HG02885 (cell line): Measurements from ENCODE around the gene RNF14.

ENCODE experiments used
- ATAC-seq: cut with Tn5 transposase; IDR thresholded peaks from one replicate; pipeline ENCODE4 v1.9.1; 2021; ENCODE audit warnings: mild to moderate bottlenecking; ENCODE audit not compliant: unreplicated experiment, poor library complexity

RNF14 gene

GRCh38 chr5:141969783-141970771, 1.2 kb downstream of the RNF14 start:
- peak; percentile 66 for ATAC-seq

GRCh38 chr5:141973871-141974595, 5.1 kb downstream of the RNF14 start:
- ATAC-seq = no peak

- no peak for ATAC-seq
Observed at GRCh38 chr5:141976176-141976575, 7.3 kb downstream of the RNF14 start.

- ATAC-seq = no peak
Observed at GRCh38 chr5:141978389-141978788, 9.5 kb downstream of the RNF14 start.

GRCh38 chr5:141982626-141983025, 13.7 kb downstream of the RNF14 start:
- no peak for ATAC-seq

GRCh38 chr5:141986072-141986471, 17.2 kb downstream of the RNF14 start:
- ATAC-seq = no peak

GRCh38 chr5:141989720-141990119, 20.8 kb downstream of the RNF14 start:
- no peak for ATAC-seq

GRCh38 chr5:141992349-141992963, 23.6 kb downstream of the RNF14 start:
- peak; percentile 60 for ATAC-seq

- ATAC-seq = no peak
Observed at GRCh38 chr5:141994511-141995136, 25.7 kb downstream of the RNF14 start.

- ATAC-seq = no peak
Observed at GRCh38 chr5:141995656-141996055, 26.8 kb downstream of the RNF14 start.

GRCh38 chr5:141997358-141997960, 28.6 kb downstream of the RNF14 start:
- no peak for ATAC-seq

GRCh38 chr5:142000173-142000572, 31.3 kb downstream of the RNF14 start:
- ATAC-seq = no peak

GRCh38 chr5:142000704-142001484, 32.0 kb downstream of the RNF14 start:
- ATAC-seq = peak; percentile 61

- ATAC-seq = no peak
Observed at GRCh38 chr5:142003266-142003800, 34.4 kb downstream of the RNF14 start.

- ATAC-seq = peak; percentile 56
Observed at GRCh38 chr5:142006363-142007236, 37.7 kb downstream of the RNF14 start.

- peak; percentile 21 for ATAC-seq
Observed at GRCh38 chr5:142007237-142007544, 38.3 kb downstream of the RNF14 start.

- ATAC-seq = no peak
Observed at GRCh38 chr5:142008813-142009212, 39.9 kb downstream of the RNF14 start.

- no peak for ATAC-seq
Observed at GRCh38 chr5:142009886-142010285, 41.0 kb downstream of the RNF14 start.
